Activated CD8-positive, alpha-beta T cell treated with anti-CD3 and anti-CD28 coated beads for 36 hours (primary cell): ENCODE data around the gene WDR82. TPM values are rescaled to one million over a fixed set of nuclear protein-coding genes. Genes with fewer than 3 reads are reported as not detected.
A peak's percentile ranks its signal among the peaks of the same experiment; 100 is the strongest.

ENCODE experiments used
- ATAC-seq: fragments of 200-7000 bp; cut with Tn5 transposase; one replicate; pipeline ENCODE4 v1.10.0; 2021; ENCODE audit warnings: mild to moderate bottlenecking, moderate library complexity
- CTCF ChIA-PET: fragments of 350-600 bp; sonication (Branson Sonifier 250); formaldehyde crosslinking; loops from one replicate; lab custom pipeline; 2021; ENCODE audit warnings: antibody characterized with exemption; lab: Charles Lee
- POLR2A ChIA-PET: fragments of 350-600 bp; sonication (Branson Sonifier 250); formaldehyde crosslinking; loops from one replicate; lab custom pipeline; 2021; ENCODE audit warnings: antibody characterized with exemption; lab: Charles Lee
- DNase-seq: peaks from one replicate; pipeline ENCODE4 v3.0.0-alpha.2; 2020
- H3K27ac Mint-ChIP-seq: one replicate; pipeline ENCODE4 v1.8.0; 2021; ENCODE audit warnings: mild to moderate bottlenecking, mixed read lengths
- H3K27me3 Mint-ChIP-seq: one replicate; pipeline ENCODE4 v1.8.0; 2021; ENCODE audit warnings: mixed read lengths
- H3K36me3 Mint-ChIP-seq: one replicate; pipeline ENCODE4 v1.8.0; 2021; ENCODE audit warnings: low read depth, mixed read lengths
- H3K4me1 Mint-ChIP-seq: one replicate; pipeline ENCODE4 v1.8.0; 2021; ENCODE audit warnings: low read depth, mixed read lengths
- H3K4me3 Mint-ChIP-seq: one replicate; pipeline ENCODE4 v1.8.0; 2021; ENCODE audit warnings: mild to moderate bottlenecking, moderate library complexity, mixed read lengths
- H3K9me3 Mint-ChIP-seq: one replicate; pipeline ENCODE4 v1.8.0; 2021; ENCODE audit warnings: mixed read lengths
- intact Hi-C: fragments of 100-400 bp; cut with micrococcal nuclease; formaldehyde crosslinking; loops from one replicate; pipeline ENCODE4 v1.10.0; 2022
- total RNA-seq, 2 experiments: library from RNA; stranded (reverse); gene quantifications; one replicate each; pipeline ENCODE4 v1.2.3, GENCODE V29; 2021
- TF ChIP-seq, protein P1 (sequence below): fragments of 200-600 bp; IDR thresholded peaks from one replicate; pipeline ENCODE4 v1.8.0; 2022; ENCODE audit warnings: antibody characterized with exemption, mild to moderate bottlenecking

WDR82 gene
- total RNA-seq, 2 experiments from 2014 or later, result 103 to 105 TPM

DNA sequence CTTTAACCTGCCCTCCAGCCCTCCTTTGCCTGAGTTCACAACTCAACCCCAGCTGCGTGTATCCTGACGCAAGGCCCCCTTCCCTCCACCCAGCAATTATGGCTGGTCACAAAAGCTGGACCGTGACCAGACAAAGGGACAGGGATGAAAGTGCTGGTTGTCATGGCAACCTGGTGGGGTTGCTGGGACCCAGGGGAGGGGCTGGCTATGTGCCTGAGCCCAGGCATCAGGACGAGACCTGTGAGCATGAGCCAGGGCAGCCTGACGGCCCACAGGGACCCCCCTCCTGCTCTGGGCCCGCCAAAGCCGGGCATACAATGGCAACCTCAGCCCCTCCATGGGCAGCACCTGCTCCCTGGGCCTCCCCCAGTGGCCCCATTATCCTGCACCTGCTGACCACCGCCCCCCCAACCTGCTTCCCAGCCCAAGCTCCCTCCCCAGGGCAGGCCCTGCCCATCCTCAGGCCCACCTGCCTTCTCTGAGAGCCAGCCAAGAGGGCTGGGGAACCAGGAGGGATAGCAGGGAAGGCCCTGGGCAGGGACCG lies 33.2 kb upstream of the WDR82 start:
- Mint-ChIP-seq H3K4me3 (no peak overlapping the region), H3K9me3 (no peaks in the 10 kb centered on the region), H3K27ac (peak overlapping the region; percentile 81), H3K4me1 (peaks cover 68% of the 10 kb centered on the region), H3K27me3 (no peaks in the 10 kb centered on the region), H3K36me3 (peaks cover 3% of the 10 kb centered on the region)
- POLR2A ChIA-PET, result interaction anchor here (1.3 to 1.9 kb wide), 2 partner anchors 34 to 92 kb away, joined by 4 to 5 read pairs; partner anchors contain the start of gene WDR82
- CTCF ChIA-PET, result interaction anchor here (1.0 to 2.7 kb wide), 4 partner anchors 27 to 135 kb away, joined by 3 to 19 read pairs (median 6); no protein-coding TSS in a partner anchor
- intact Hi-C loops, result no loop called here
- ATAC-seq, result no peak
- DNase-seq, result no peak
- TF ChIP-seq, protein P1, sequence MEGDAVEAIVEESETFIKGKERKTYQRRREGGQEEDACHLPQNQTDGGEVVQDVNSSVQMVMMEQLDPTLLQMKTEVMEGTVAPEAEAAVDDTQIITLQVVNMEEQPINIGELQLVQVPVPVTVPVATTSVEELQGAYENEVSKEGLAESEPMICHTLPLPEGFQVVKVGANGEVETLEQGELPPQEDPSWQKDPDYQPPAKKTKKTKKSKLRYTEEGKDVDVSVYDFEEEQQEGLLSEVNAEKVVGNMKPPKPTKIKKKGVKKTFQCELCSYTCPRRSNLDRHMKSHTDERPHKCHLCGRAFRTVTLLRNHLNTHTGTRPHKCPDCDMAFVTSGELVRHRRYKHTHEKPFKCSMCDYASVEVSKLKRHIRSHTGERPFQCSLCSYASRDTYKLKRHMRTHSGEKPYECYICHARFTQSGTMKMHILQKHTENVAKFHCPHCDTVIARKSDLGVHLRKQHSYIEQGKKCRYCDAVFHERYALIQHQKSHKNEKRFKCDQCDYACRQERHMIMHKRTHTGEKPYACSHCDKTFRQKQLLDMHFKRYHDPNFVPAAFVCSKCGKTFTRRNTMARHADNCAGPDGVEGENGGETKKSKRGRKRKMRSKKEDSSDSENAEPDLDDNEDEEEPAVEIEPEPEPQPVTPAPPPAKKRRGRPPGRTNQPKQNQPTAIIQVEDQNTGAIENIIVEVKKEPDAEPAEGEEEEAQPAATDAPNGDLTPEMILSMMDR, result no peak

DNA sequence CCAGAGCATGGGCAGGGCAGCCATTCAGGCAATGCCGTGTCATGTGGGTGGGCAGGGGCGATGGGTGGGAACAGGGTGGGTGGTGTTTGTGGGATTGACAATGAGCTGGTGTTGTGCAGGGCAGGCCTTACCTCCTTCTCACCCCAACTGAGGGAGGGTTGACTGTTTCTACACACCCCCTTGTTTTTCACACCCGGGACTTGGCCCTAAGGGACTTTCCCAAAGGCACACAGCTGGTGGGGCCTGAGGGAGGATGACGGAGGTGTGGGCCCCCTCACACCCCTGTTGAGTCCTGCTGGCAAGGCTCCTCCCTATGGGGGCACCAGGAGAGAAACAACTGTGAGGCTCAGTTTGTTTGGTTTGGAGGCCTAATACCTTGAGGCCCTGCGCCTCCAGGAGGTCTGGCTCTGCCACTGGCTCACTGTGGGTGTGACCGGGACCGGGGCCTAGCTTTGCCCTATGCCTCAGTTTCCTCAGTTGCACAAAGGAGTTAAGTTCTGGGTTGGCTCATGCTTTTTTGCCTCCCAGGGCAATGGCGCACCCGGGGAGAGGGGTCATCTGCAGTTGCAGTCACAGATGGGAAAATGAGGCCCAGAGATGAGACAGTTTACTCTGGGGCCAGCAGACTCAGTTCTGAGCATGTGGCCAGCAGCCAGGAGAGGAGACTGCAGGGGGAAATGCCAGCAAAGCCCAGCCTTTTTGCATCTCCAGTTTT lies 32.6 kb upstream of the WDR82 start:
- no peaks in the 10 kb centered on the region for H3K27me3 Mint-ChIP-seq
- peaks cover 64% of the 10 kb centered on the region for H3K4me1 Mint-ChIP-seq
- intact Hi-C loops, result no loop called here
- H3K27ac Mint-ChIP-seq, result peak overlapping the region; percentile 81
- DNase-seq (peak; percentile 91), ATAC-seq (peak; percentile 93)
- TF ChIP-seq, protein P1, result no peak
- peaks cover 3% of the 10 kb centered on the region for H3K36me3 Mint-ChIP-seq
- H3K4me3 Mint-ChIP-seq, result peak overlapping the region; percentile 17
- CTCF ChIA-PET, result interaction anchor here (1.0 to 2.7 kb wide), 5 partner anchors 28 to 157 kb away, joined by 3 to 19 read pairs (median 4); partner anchors contain the start of gene POC1A
- POLR2A ChIA-PET, result interaction anchor here (1.3 to 1.9 kb wide), 3 partner anchors 12 to 91 kb away, joined by 3 to 5 read pairs (median 4); partner anchors contain the start of gene WDR82
- H3K9me3 Mint-ChIP-seq, result no peaks in the 10 kb centered on the region

DNA sequence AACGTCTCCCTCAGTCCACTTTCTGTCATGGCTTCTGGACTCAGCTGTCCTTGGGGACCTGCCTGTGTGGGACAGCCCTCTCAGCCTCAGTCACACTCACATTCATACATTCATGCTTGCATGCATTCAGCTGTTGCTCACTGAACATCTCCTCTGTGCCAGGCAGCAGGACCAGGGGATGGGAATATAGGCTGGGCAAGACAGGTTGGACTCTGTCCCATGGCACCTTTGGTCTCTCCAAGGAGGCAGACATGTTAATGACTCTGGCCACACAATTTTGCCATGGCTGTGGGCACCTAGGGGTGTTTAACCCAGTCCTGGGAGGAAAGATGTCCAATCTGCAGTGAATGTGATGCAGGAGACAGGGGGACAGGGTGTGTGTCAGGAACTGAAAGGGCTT lies 29.9 kb upstream of the WDR82 start:
- no peak for ATAC-seq
- intact Hi-C loops, result no loop called here
- POLR2A ChIA-PET, result no interaction called here
- no peaks in the 10 kb centered on the region for H3K9me3 Mint-ChIP-seq
- H3K27me3 Mint-ChIP-seq, result no peaks in the 10 kb centered on the region
- CTCF ChIA-PET, result interaction anchor here (0.6 to 1.2 kb wide), 3 partner anchors 11 to 77 kb away, joined by 3 read pairs; no protein-coding TSS in a partner anchor
- peak overlapping the region; percentile 43 for H3K27ac Mint-ChIP-seq
- peaks cover 44% of the 10 kb centered on the region for H3K4me1 Mint-ChIP-seq
- peaks cover 3% of the 10 kb centered on the region for H3K36me3 Mint-ChIP-seq
- no peak for DNase-seq
- TF ChIP-seq, protein P1, result no peak
- no peak overlapping the region for H3K4me3 Mint-ChIP-seq

DNA sequence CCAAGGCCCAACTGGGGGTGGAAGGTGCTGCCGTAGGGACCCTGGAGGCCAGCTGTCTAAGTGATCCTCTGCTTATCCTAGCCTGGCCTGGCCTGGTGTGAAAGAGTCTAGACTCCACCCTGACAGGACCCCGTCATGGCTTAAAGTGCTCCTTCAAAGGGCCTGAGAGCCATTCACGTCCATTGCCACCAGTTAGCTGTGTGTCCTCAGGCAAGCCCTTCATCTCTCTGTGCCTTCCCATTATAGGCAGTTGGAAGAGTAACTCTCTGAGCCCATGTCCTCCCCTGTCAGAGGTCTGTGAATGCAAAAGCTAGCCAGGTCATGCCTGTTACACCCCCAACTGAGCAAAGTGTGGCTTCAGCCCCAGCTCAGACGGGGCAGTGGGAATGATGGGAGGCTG lies 28.5 kb upstream of the WDR82 start:
- no peaks in the 10 kb centered on the region for H3K9me3 Mint-ChIP-seq
- intact Hi-C loops, result no loop called here
- H3K36me3 Mint-ChIP-seq, result peaks cover 3% of the 10 kb centered on the region
- TF ChIP-seq, protein P1, result no peak
- H3K4me1 Mint-ChIP-seq, result peaks cover 40% of the 10 kb centered on the region
- no peak for ATAC-seq
- ChIA-PET CTCF (interaction anchor here (0.6 to 1.3 kb wide), 7 partner anchors 11 to 87 kb away, joined by 3 to 8 read pairs (median 4); no protein-coding TSS in a partner anchor), POLR2A (interaction anchor here (0.8 to 1.1 kb wide), 5 partner anchors 9 to 152 kb away, joined by 3 to 4 read pairs (median 3); partner anchors contain the start of gene DNAH1)
- H3K27me3 Mint-ChIP-seq, result no peaks in the 10 kb centered on the region
- H3K27ac Mint-ChIP-seq, result no peak overlapping the region
- no peak for DNase-seq
- H3K4me3 Mint-ChIP-seq, result no peak overlapping the region
